GM12892 (cell line): ENCODE measurements around the gene S100A10.

Experiments used
- DNase-seq: peaks from one replicate; pipeline ENCODE4 v3.0.0; 2011; ENCODE audit not compliant: insufficient read length
- FAIRE-seq: peaks from 2 replicates; lab custom pipeline; 2011; peaks lifted over from hg19 to GRCh38; lab: Jason Lieb, UNC
- POLR2A ChIP-seq: IDR thresholded peaks from 2 replicates; pipeline ENCODE4 v1.6.1; 2011; ENCODE audit warnings: low read depth, low read length, control low read depth
- POLR2AphosphoS5 ChIP-seq: IDR thresholded peaks from 2 replicates; pipeline ENCODE4 v1.6.1; 2011; ENCODE audit warnings: low read depth, low read length, control low read depth
- TAF1 ChIP-seq: IDR thresholded peaks from 2 replicates; pipeline ENCODE4 v1.6.1; 2011; ENCODE audit warnings: low read depth, mild to moderate bottlenecking, control low read depth, low read length, borderline replicate concordance

S100A10 gene

GRCh38 chr1:151936653-151937052 is 57.0 kb downstream of the S100A10 start:
- FAIRE-seq (no peak), DNase-seq (no peak)

GRCh38 chr1:151935894-151936602 is 57.6 kb downstream of the S100A10 start:
- DNase-seq: no peak
- TF ChIP-seq POLR2A (no peak), TAF1 (no peak), POLR2AphosphoS5 (no peak)
- FAIRE-seq: no peak

More at GRCh38 chr1:151936653-151937052, 57.0 kb downstream of the S100A10 start:
- TF ChIP-seq POLR2A: no peak

GRCh38 chr1:151935154-151935553 is 58.5 kb downstream of the S100A10 start:
- DNase-seq (no peak), FAIRE-seq (no peak)
- TF ChIP-seq POLR2AphosphoS5: no peak

GRCh38 chr1:151934048-151934493 is 59.6 kb downstream of the S100A10 start:
- no peak for DNase-seq
- FAIRE-seq: peak; percentile 53
- no peak for TF ChIP-seq POLR2AphosphoS5
- no peak for TF ChIP-seq TAF1
- no peak for TF ChIP-seq POLR2A
